ENCODE measurements around the gene FARS2. TPM values are rescaled to one million over a fixed set of nuclear protein-coding genes. Genes with fewer than 3 reads are reported as not detected.

The FARS2 gene
- total RNA-seq, 2 experiments from 2014 or later: 13.8 to 14.3 TPM

DNA sequence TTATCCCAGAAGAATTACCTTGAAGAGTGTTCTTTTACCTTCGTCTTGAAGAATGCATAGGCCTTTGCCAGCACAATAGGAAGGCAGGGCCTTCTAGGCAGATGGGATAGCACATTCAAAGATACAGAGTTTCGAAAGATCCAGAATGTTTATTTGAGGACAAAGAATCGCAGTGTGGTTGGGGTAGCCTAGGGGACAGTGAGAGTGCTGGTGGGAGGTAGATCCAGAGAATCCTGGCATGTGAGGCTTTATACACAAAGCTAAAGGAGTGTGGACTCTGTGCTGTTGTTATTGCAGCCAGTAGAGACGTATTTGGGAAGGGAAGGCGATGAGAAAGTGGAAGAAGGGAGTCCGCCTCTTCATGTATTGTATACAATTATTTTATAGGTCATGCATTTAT lies 186.6 kb downstream of the FARS2 start:
- no peaks in the 10 kb centered on the region for H3K9me2 ChIP-seq (ENCODE audit: insufficient read depth, low read length)
- H3K4me3 ChIP-seq (ENCODE audit: low read depth, low read length, poor library complexity, severe bottlenecking): no peak overlapping the region
- H3K9me3 ChIP-seq (ENCODE audit: low read length): no peaks in the 10 kb centered on the region
- no peaks in the 10 kb centered on the region for H3K79me2 ChIP-seq (ENCODE audit: insufficient read depth, low read depth, low read length)
- no peak overlapping the region for H3K27ac ChIP-seq (ENCODE audit: low read depth, low read length, poor library complexity, severe bottlenecking)
- TF ChIP-seq, protein P1, sequence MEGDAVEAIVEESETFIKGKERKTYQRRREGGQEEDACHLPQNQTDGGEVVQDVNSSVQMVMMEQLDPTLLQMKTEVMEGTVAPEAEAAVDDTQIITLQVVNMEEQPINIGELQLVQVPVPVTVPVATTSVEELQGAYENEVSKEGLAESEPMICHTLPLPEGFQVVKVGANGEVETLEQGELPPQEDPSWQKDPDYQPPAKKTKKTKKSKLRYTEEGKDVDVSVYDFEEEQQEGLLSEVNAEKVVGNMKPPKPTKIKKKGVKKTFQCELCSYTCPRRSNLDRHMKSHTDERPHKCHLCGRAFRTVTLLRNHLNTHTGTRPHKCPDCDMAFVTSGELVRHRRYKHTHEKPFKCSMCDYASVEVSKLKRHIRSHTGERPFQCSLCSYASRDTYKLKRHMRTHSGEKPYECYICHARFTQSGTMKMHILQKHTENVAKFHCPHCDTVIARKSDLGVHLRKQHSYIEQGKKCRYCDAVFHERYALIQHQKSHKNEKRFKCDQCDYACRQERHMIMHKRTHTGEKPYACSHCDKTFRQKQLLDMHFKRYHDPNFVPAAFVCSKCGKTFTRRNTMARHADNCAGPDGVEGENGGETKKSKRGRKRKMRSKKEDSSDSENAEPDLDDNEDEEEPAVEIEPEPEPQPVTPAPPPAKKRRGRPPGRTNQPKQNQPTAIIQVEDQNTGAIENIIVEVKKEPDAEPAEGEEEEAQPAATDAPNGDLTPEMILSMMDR (conservative IDR thresholded peaks at IDR 0.05; ENCODE audit: low read length): no peak
- intact Hi-C loops (cut with micrococcal nuclease; ENCODE audit: unreplicated experiment): no loop called here
- no peaks in the 10 kb centered on the region for H3K4me1 ChIP-seq (ENCODE audit: insufficient read depth, low read length, poor library complexity, severe bottlenecking)
- BruUV-seq (replicated peaks): no TSS peak
- no peak overlapping the region for H3K4me2 ChIP-seq (ENCODE audit: low read length)
- H3K36me3 ChIP-seq (ENCODE audit: insufficient read depth, low read length): no peaks in the 10 kb centered on the region
- DNase-seq (ENCODE audit: low spot score): no peak
- no peaks in the 10 kb centered on the region for H4K20me1 ChIP-seq (ENCODE audit: insufficient read depth, low read length)
- H2AFZ ChIP-seq (ENCODE audit: low read length): no peak overlapping the region
- POLR2A ChIA-PET: no interaction called here
- CTCF ChIA-PET (ENCODE audit: unreplicated experiment): no interaction called here

DNA sequence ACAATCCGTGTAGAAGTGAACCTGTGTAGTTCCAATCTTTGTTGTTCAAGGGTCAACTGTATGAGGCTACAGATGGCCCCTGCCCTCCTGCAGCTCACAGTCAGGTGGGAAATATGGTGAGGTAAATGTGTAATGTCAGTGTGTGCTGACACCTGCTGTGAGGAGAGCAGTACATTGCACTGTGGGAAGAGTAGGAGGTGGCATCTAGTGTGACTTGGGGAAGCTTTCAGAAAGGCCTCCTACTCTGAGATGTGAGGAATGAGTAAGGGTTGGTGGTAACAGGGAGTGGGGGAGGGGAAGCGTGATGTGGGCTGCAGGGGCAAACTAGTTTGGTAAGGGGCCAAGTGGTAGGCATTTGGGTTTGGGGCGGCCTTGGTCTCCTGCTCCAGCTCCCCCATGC lies 188.8 kb downstream of the FARS2 start:
- TF ChIP-seq, protein P1 (conservative IDR thresholded peaks at IDR 0.05; ENCODE audit: low read length): no peak
- TF ChIP-seq EZH2phosphoT487 (IDR thresholded peaks at IDR 0.05; ENCODE audit: borderline replicate concordance, low read depth, low read length): no peak
- DNase-seq (ENCODE audit: low spot score): no peak
- no peaks in the 10 kb centered on the region for H3K9me3 ChIP-seq (ENCODE audit: low read length)
- no TSS peak for BruUV-seq (replicated peaks)
- POLR2A ChIA-PET: no interaction called here
- no peaks in the 10 kb centered on the region for H3K79me2 ChIP-seq (ENCODE audit: insufficient read depth, low read depth, low read length)
- CTCF ChIA-PET (ENCODE audit: unreplicated experiment): no interaction called here
- H4K20me1 ChIP-seq (ENCODE audit: insufficient read depth, low read length): no peaks in the 10 kb centered on the region
- no peak overlapping the region for H3K4me2 ChIP-seq (ENCODE audit: low read length)
- no peaks in the 10 kb centered on the region for H3K4me1 ChIP-seq (ENCODE audit: insufficient read depth, low read length, poor library complexity, severe bottlenecking)
- H3K36me3 ChIP-seq (ENCODE audit: insufficient read depth, low read length): no peaks in the 10 kb centered on the region
- H2AFZ ChIP-seq (ENCODE audit: low read length): no peak overlapping the region
- no peaks in the 10 kb centered on the region for H3K9me2 ChIP-seq (ENCODE audit: insufficient read depth, low read length)
- no peak overlapping the region for H3K4me3 ChIP-seq (ENCODE audit: low read depth, low read length, poor library complexity, severe bottlenecking)
- H3K27ac ChIP-seq (ENCODE audit: low read depth, low read length, poor library complexity, severe bottlenecking): no peak overlapping the region
- intact Hi-C loops (cut with micrococcal nuclease; ENCODE audit: unreplicated experiment): no loop called here

DNA sequence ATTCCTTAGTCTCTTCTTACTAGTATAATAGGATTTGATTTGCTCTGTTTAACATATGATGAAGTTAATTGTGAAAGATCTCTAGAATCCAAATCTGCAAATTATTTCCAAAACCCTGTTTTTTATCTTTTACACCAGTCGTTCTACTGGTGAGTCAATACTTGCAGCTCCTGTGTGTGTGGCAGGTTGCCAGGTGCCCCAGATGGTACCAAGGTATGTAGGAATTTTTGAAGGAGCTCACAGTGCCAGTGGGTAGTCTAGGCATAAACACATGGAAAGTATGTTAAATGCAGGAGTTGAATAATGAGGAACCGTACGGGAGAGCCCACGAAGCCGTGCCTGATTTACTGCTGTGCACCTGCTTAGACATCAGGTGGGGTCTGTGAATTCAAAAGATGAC lies 192.2 kb downstream of the FARS2 start:
- Histone ChIP-seq H3K4me3 (ENCODE audit: low read depth, low read length, poor library complexity, severe bottlenecking) (no peak overlapping the region), H3K9me3 (ENCODE audit: low read length) (no peaks in the 10 kb centered on the region), H2AFZ (ENCODE audit: low read length) (no peak overlapping the region), H3K36me3 (ENCODE audit: insufficient read depth, low read length) (no peaks in the 10 kb centered on the region), H3K79me2 (ENCODE audit: insufficient read depth, low read depth, low read length) (no peaks in the 10 kb centered on the region), H3K27ac (ENCODE audit: low read depth, low read length, poor library complexity, severe bottlenecking) (no peak overlapping the region), H3K4me2 (ENCODE audit: low read length) (no peak overlapping the region), H3K4me1 (ENCODE audit: insufficient read depth, low read length, poor library complexity, severe bottlenecking) (no peaks in the 10 kb centered on the region), H4K20me1 (ENCODE audit: insufficient read depth, low read length) (no peaks in the 10 kb centered on the region), H3K9me2 (ENCODE audit: insufficient read depth, low read length) (no peaks in the 10 kb centered on the region)
- DNase-seq (ENCODE audit: low spot score): no peak
- no peak for TF ChIP-seq EZH2phosphoT487 (IDR thresholded peaks at IDR 0.05; ENCODE audit: borderline replicate concordance, low read depth, low read length)
- TF ChIP-seq, protein P1 (conservative IDR thresholded peaks at IDR 0.05; ENCODE audit: low read length): no peak
- no TSS peak for BruUV-seq (replicated peaks)
- CTCF ChIA-PET (ENCODE audit: unreplicated experiment): interaction anchor here (0.6 kb wide), 1 partner anchor 261 kb away, joined by 3 read pairs; no protein-coding TSS in a partner anchor
- intact Hi-C loops (cut with micrococcal nuclease; ENCODE audit: unreplicated experiment): no loop called here
- POLR2A ChIA-PET: interaction anchor here (1.5 kb wide), 1 partner anchor 9 kb away, joined by 7 read pairs; no protein-coding TSS in a partner anchor
